ENCODE data around the gene HTD2.

DNA sequence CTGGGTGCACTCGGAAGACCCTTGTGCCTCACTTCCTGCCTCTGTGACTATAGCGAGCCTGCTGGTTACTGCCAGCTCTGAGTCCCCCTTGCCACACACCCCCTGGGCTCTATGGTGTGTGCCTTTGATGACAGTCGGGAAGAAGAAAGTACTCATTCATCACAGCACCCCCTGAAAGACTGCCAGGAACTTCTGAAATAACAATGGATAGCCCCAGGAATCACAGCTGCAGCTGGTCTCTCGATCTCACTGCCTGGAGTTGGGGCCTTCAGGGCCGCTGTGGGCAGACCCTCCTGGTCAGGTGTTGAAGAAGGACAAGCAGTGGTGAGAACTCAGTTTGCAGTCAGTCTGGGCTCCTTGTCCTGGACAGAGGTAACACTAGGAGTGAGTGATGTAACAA, 10.1 kb upstream of the HTD2 start:
- TF ChIP-seq POLR2A (IDR thresholded peaks at IDR 0.05; ENCODE audit: low read depth, low read length), result no peak
- no peak for TF ChIP-seq POLR2AphosphoS5 (IDR thresholded peaks at IDR 0.05; ENCODE audit: low read depth, low read length)
- no peak for TF ChIP-seq TAF1 (IDR thresholded peaks at IDR 0.05; ENCODE audit: borderline replicate concordance, low read depth, low read length)

All from GM12892 (cell line).